GF-D8 (cell line): Measurements from ENCODE around the gene SLC8A3.

ENCODE experiments used
- DNase-seq: peaks from one replicate; lab custom pipeline; 2025; lab: John Stamatoyannopoulos, UW

SLC8A3 gene

DNA sequence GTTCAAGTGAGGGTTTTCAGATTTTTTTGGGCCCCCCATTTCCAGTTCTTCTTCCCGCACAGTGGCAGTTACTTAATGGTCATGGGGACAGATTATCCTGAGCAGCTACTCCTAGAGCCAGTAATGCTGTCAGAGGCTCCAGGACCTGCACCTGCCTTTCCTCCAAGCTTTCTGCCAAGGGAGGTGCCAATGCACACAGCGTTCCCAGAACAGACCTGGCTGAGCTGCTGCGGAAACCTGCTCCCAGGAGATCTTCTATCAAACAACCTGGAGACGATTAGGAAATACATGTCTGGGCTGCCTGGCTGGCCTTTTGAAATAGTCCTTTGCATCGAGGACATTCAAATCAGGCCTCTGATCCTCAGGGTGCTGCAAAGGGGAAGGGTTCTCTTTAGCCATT, 120.9 kb downstream of the SLC8A3 start:
- DNase-seq, result no peak

DNA sequence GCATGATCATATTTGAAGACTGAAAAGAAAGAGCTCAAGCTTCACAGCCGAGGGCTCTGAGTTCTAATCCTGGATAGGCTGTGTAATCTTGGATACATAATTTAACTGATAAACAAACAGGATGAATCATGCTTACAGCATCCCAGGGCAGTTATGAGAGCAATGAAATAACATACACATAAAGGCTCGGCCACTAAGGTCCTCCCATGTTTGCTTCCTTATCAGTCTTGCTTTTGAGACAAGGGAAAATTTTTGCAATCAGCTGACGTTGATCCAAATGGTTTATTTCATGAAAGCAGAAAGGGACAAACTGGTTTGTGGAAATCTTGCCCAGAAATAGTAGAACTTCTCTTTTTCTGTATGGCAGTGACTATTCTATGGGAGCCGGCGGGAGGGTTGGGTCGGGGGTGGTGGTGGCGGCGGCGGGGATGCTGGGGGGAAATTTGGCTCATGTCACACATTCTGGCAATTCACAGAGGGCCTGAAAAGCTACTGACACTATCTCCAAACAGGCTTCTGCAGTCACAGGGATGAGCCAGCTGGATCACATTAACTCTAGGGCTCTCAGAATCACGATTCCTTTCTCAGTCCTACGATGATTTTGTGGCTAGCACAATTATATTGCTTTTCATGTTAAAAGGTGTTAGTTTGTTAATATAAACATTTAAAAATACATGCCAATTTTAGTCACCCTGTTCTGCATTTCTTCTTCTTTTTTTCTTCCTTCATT, 124.5 kb downstream of the SLC8A3 start:
- no peak for DNase-seq

DNA sequence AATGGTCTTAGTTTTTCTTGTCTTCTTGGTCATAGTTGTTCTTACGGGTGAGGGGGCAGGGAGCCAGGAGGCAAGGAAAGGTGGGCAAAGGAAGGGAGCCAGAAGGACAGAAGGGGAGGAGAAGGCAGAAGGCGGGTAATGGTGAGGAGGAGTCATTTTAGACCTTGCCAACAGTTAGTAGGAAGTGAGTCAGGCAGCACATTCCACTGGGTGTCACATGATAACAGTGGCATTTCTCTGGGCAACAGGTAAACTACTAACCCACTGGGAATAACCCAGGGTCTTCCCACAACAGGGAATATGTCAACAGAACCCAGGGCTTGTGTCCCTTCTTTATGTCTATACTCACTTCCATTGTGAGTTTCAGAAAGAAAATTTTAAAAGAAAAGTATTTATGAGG, 127.6 kb downstream of the SLC8A3 start:
- no peak for DNase-seq

DNA sequence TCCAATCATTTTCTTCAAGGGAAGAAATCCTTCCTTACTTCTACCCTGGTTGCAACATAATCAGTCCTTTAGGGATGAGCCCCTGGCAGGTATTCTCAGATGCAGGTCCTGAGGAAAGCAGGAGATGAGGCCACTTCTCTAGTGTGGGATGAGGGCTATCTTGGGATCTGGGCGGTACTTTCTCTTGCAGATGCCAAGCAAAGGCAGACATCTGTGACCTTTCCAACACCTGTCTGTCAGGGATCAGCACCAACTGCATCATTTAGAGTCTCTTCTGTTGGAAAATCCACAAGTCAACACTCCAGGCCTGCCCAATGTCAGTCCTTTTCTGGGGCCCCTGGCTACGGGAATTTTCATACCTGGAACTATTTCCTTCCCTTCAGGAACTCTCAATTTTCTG, 129.2 kb downstream of the SLC8A3 start:
- DNase-seq, result no peak

DNA sequence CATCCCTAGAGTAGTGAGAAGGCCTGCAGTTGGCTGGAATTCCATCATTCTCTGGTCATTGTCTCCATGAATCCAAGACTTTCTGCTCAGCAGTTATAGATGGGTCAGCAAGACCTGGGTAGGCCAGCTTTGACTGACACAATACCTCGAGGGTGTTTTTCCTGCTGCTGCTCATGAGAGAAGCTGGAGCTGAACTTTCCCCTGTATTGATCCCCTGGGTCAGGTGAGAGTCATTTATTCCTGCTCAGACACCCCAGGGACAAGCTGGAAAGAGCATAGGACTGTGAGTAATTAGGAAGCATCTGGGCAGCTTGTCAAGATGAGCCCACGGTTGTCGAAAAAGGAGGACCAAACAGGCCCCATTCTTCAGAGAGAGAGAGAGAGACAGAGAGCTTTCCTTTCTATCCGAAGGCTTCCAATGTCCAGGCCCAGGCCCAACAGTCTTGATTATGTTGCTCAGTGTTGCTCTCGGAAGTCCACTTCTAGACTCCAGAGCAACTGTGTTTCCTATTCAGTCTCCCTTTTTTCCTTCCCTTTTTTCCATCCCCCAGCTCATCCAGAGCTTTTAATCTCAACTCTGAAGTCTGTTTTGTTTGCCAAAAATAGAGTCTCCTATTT, 131.1 kb downstream of the SLC8A3 start:
- DNase-seq, result no peak

DNA sequence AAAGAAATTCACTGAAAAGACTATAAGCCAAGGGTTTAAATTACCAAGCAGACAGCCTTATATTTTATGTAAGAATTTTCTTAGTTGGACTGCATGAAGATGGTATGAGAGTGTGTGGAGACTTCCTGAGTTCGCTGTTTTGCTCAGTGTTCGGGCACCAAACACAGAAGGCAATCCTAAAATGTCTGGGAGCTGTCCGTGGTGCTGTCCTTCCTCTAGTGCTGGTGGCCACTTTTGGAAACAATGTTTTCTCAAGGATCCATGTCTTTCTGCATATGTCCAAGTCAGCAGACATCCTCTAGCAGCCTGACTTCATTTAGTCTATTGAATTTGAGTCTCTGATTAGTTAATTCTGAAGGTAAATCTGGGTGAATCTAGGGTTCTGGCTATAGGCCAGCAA, 135.8 kb downstream of the SLC8A3 start:
- DNase-seq, result no peak

DNA sequence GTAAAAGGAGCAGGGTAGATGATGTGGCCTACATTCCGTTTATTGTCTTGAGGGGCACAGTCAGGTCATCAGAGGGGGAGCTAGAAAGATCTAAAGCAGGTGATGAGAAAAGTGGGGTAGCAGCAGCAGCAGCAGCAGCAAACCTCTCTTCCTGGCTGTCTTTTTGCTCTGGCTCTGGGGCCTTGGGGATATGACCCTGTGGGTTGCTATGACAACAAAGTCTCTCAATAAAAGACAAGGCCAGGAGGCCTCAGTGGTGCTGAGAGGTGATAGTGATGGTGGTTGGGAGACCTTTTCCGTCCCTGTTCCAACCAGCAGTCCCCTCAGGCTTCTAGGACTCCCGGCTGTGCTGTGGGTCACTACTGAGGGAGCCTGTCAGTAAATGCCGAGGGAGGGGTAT, 138.6 kb downstream of the SLC8A3 start:
- DNase-seq, result no peak

DNA sequence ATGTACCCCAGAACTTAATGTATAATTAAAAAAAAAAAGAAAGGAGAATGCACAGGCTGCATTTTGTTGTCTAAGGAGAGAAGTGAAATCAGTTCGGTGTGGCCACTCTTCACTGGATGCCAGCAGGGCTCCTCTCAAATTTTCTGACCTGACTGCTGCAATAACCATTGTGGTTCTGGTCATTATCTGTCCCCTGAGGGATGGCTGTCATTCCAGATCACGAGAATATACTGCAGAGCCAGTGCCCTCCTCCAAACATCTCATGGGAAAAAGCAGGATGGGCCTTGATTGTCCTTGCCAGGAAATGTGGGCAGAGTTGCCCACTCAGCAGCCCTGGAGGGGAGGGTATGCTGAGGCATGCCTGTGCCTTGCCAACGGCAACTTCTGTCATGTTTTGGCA, 139.1 kb downstream of the SLC8A3 start:
- DNase-seq, result no peak

DNA sequence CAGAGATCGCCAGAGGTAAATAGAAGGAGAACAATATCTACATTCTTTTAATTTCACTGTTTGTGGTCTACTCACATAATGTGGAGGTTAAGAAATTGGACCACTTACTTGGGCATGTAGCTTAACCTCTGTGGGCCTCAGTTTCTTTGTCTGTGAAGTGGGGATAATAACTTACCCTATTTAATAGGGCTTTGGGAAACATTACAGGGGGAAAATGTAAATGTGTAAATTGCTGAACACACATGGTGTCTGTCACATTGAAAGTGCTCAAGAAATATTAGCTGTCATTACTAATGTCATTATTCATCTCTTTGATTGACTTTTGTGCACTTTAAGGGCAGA, 140.5 kb downstream of the SLC8A3 start:
- DNase-seq, result no peak

DNA sequence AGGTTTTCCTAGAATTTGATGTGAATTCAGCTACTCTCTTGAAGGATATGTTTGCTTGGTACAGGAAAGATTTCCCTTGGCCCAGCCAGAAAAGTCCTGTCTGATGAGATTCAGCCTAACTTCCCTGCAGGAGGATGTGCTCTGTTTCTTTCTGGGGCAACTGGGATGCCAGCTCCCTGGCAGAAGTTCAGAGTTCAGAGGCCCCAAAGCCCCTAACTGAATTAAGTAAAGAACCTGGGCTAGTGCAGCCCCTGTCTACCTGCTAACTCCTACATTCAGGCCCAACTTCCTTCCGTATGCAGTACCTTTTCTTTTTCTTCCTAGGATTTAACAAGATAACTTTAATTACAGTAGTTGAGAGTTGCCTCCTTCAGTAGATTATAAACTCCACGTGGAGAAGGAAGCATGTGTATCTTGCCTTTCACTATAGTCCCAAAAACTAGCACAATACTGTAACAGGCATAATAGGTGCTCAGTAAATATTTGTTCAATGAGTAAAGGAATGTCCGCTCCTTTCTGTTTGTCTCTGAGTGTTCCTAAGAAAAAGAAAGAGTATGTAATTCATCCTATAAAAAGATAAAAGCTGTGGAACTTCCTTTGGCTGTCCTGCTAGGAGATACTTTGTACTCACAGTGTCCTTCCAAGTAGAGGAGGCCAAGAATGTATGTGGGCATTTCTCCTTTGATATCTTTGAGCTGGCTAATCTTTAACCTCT, 141.0 kb downstream of the SLC8A3 start:
- no peak for DNase-seq

DNA sequence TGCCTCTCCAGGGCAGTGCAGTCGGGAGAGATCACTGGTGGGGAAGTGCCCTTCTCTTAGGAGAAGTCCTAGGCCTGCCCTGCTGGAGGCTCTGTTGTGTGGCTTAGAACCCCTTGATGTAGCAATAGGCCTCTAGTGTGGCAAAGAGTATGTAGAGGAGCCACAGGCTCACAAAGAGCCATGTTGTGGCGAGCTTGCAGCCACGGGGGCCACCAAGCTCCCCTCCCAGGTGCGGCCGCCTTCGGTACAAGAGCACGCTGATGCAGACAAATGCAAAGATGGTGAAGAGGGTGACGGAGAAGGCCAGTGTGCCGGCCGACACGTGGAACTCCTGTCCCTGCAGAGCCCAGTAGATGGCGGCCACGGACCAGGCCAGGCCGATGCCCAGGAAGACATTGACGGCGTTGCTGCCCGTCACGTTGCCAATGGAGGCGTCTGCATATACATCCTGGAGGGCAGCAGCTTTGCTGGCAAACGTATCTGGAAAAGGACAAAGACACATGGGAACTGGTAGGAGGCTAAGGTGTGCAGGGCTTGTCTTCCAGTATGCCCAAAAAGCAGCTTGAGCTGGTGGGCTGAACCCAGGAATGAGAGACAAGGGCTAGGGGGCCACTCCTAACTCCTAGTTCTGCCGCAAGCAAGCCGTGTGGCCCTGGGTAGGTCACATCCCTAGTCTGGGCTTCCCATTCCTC, 142.8 kb downstream of the SLC8A3 start:
- no peak for DNase-seq

DNA sequence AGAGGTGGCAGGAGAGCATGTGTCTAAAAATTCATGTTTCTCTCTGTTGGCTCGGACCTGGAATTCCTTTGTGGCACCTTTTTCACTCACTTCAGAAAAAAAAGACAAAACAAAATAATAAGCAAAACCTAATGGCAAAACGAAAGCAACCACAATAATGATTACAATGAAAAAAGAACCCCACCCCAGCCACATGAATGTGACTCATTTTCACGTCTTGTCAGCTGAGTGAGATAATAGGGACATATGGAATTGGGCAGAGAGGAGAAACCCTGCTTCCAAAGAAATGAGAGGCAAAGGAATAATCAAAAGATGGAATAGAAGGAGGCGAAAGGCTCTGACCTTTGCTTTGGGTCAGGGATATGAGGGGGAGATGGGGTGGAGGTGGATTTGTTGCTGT, 143.4 kb downstream of the SLC8A3 start:
- no peak for DNase-seq

DNA sequence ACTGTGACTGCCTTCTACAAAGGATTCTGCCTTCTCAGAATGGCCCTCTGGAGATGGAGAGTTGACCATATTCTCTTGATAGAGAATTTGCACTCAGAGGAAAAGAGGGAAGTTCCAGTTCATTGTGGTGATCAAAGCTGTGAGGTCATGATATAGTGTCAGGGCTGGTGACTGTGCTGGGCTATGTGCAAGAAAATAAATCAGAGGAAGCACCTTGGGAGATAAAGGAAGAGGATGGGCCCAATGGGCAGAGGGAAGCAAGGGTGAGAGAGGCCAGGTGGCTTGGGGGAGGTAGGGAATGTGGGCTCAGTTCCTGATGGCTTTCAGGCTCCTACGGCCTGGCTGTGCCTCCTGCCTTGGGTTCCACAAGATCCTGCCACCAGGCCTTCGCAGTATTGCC, 145.8 kb downstream of the SLC8A3 start:
- DNase-seq, result no peak

DNA sequence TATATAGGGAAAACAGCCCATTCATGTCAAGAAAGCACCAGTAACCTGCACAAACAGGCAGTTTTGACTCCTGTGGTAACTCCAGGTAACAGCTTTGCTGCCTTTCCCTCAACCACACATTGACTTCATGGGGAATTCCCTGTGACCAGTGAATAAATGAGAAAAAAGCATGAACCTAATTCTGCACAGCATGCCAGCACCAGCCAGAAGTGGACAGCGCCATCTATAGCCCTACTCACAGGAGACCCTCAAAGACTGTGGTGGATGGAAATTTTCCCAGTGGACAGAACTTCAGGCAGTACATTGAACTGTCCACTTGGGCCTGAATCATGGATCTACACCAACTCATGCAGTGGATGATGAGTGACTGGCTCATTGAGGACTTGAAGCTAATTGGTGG, 152.1 kb downstream of the SLC8A3 start:
- DNase-seq, result no peak

DNA sequence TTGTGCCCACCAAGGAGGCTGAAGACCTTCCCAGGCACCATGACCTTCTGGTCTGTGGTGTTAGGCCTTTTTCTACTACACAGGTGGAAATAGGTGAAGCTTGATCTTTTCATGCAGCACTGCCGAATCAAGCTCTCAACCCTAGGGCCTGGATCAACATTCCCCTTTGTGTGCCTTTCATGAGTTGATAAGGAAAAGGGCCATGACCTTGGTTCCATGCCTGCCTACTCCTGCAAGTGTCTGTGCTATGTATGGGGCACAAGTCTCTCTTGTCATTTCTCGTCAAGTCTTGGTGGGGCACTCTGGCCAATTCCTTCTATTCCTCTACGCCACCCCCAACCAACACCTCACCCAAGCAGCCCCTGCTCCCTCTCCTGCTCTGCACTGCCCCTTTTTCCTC, 154.5 kb downstream of the SLC8A3 start:
- no peak for DNase-seq

DNA sequence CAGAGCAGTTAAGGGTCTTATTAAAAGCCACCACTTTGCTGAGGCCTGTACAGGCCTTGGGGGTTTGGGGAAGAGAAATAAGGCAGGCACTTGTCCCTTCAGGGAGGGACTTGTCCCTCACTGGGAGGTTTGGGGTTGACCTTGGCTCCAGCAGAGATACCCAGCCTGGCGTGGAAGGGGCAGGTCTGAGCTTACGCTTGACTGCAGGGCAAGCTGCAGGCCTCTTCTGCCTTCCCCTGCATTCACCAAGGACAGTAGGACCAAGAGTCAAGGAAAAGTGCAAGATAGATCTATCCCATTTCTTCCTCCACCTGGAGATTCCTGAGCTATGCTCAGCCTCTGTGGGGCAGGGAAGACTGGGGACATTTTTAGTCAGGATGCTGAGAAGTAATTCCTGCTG, 155.2 kb downstream of the SLC8A3 start:
- DNase-seq, result no peak

DNA sequence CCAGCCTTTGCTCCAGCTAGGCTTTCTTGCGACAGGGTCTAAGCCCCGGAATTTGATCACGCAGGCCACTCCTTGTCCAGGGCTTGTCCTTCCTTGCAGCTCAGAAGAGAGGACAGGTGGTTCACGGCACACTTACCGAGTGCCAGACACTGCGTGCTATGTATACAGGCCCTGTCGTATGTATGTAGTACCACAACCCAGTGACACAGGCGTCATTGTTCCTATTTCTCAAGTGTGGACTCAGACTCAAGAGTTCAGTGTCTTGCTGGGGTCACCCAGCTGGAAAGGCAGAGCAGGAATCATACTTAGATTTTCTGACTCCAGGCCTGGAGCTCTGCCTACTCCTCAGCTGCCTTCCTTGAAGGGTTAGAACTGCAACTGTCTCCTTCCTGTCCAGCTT, 155.6 kb downstream of the SLC8A3 start:
- no peak for DNase-seq

DNA sequence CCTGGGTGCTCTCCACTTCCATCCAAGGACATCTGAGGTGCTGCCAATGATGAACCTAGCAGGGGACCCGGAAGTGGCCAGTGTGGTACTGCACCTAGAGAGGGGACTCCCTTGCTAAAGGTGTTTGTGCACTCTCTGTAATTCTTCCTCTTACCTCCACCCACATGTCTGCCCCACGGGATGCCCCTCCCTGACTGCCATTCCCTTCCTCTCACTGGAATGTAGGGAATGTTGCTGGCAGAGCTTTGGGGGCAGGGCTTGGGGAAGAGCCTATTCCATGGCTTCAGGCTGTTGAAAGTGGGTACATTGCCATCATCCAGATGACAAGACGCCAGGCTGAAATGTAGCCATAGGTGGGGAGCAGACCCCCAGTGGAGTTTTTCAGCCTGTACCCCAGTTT, 156.3 kb downstream of the SLC8A3 start:
- DNase-seq, result no peak

DNA sequence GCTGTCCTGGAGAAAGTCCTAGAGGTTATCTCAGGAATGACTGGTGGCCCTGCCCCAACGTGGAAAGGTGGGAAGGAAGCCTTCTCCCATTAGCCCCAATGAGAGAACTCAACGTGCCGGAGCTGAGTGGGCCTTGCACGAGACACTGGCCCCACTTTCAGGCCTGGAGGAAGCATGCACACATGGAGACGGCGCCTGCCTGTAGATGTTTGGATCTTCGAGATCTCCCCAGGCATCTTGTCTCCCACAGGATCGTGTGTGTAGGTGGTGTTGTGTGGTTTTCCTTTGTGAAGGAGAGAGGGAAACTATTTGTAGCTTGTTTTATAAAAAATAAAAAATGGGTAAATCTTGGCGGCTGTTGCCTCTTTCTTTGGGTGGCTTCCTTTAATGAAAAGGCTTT, 156.7 kb downstream of the SLC8A3 start:
- no peak for DNase-seq

DNA sequence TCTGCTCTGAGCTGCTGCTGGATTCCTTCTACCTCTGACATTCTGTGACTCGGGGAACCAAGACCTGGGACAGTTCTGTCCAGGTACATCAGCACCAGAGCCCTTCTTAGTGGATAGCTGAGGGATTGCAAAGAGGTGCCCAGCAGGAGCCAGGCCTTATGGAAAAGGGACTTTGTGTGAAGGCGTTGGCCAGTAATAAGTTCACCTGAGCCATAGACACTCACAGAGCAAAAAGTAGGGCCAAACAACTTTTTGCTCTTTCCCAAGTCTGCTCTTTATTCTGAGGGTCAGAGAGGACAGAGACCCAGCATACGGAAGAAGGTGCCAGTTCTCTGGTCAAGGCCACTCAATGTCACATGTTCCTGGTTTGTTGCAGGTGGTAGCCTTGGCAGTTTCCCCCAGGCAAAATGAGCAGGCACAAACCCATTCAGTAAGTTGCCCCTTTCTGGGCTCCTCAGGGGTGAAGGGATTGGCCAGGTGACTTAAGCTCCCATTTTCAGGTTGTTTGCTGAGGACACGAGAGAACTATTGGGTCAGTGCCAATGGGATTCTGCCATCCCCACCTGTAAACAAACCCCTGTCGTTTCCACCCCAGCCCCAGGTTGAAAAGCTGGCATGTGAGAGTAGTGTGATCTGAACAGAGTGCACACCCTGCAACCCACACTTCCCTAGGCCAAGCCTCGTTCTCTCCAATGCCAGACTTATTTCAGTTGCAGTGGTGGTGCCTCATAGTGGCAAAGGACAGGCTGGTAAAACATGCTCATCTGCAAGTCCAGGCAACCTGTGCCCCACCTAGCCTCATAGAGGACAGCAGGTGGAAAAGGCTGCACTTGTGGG, 159.2 kb downstream of the SLC8A3 start:
- DNase-seq, result no peak

DNA sequence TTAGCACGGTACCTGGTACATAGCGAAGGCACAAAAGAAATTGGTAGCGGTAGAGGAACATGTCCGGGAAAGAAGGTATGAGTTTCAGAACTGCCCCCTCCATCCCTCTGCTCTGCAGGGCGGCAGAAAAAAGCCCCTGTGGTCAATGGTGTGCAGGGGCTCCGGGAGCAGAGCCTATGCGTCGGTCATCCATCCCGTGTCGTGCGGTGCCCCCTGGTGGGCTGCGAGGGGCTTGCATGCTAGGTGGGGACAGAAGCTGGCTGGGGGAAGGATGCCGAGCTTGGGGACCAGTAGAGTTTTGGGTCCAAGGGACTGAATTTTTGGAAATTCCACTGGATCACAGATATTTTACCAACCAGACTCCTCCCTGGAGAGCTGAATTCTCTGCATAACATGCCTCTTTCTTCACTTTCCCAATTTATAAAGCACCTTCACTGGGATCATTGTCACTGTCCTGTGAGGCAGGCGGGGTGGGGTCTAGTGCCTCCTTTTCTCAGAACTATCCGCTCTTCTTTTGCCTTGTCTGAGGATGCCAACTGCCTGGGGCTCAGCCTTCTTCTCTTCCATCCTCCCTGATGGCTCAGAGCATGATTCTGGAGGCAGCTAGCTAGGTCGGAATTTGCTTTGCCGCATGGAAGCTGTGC, 160.8 kb downstream of the SLC8A3 start:
- DNase-seq, result no peak

DNA sequence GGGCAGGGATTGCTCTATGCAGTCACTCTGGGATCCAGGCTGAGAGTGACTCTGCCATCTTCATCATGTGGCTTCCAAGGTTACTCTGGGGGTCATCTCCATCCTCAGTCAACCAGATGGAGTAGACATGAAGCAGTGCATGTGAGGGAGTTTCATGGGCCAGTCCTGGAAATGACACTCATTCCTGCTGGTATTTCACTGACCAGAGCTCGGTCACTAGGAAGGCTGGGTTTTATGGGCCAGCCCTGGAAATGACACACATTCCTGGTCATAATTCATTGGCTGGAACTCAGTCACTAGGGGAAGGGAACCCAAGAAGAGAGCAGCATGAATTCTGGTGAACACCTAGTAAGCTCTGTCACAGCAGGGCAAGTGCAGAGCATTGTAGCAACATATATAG, 164.9 kb downstream of the SLC8A3 start:
- no peak for DNase-seq
